GM21723 (cell line): ENCODE measurements around the gene PSTPIP1.

Experiments
- ATAC-seq: cut with Tn5 transposase; IDR thresholded peaks from one replicate; pipeline ENCODE4 v1.9.1; 2021; ENCODE audit warnings: mild to moderate bottlenecking, moderate library complexity; ENCODE audit not compliant: unreplicated experiment

The PSTPIP1 gene

GRCh38 chr15:77017761-77018720 is 23.1 kb downstream of the PSTPIP1 start:
- ATAC-seq, result no peak

- no peak for ATAC-seq
Observed at GRCh38 chr15:77018796-77019505, 24.0 kb downstream of the PSTPIP1 start.

- ATAC-seq, result no peak
Observed at GRCh38 chr15:77019521-77020331, 24.8 kb downstream of the PSTPIP1 start.

GRCh38 chr15:77020348-77021087 is 25.6 kb downstream of the PSTPIP1 start:
- no peak for ATAC-seq

GRCh38 chr15:77021088-77021481 is 26.2 kb downstream of the PSTPIP1 start:
- no peak for ATAC-seq

GRCh38 chr15:77021803-77022381 is 27.0 kb downstream of the PSTPIP1 start:
- ATAC-seq, result no peak

- no peak for ATAC-seq
Observed at GRCh38 chr15:77022646-77023575, 28.0 kb downstream of the PSTPIP1 start.

GRCh38 chr15:77023576-77024272 is 28.8 kb downstream of the PSTPIP1 start:
- ATAC-seq, result no peak

GRCh38 chr15:77024273-77025082 is 29.6 kb downstream of the PSTPIP1 start:
- ATAC-seq, result no peak

GRCh38 chr15:77025083-77025901 is 30.4 kb downstream of the PSTPIP1 start:
- ATAC-seq, result no peak

- no peak for ATAC-seq
Observed at GRCh38 chr15:77025941-77026411, 31.1 kb downstream of the PSTPIP1 start.

- ATAC-seq, result no peak
Observed at GRCh38 chr15:77026501-77027110, 31.7 kb downstream of the PSTPIP1 start.

GRCh38 chr15:77027111-77027696 is 32.3 kb downstream of the PSTPIP1 start:
- ATAC-seq, result no peak

- no peak for ATAC-seq
Observed at GRCh38 chr15:77027697-77028450, 32.9 kb downstream of the PSTPIP1 start.
